OCI-LY1 (cell line): ENCODE results near the gene TCF25.

Experiments used
- H2AFZ ChIP-seq: fragments of 200-600 bp; sonication (generic), shearing (Covaris generic); 2 replicates; pipeline ENCODE4 v1.6.0; 2014; ENCODE audit warnings: antibody characterized with exemption, mild to moderate bottlenecking, low read length
- H3F3A ChIP-seq: fragments of 200-600 bp; sonication (generic), shearing (Covaris generic); 2 replicates; pipeline ENCODE4 v1.6.0; 2014; ENCODE audit warnings: mild to moderate bottlenecking, antibody characterized with exemption, low read length, moderate library complexity; ENCODE audit not compliant: insufficient read depth
- H3K27ac ChIP-seq: fragments of 200-600 bp; sonication (generic); 2 replicates; pipeline ENCODE4 v1.5.1; 2014; ENCODE audit warnings: low read length, mixed run types, mild to moderate bottlenecking, low read depth; ENCODE audit not compliant: poor library complexity, severe bottlenecking
- H3K27me3 ChIP-seq: fragments of 200-600 bp; sonication (generic); 2 replicates; pipeline ENCODE4 v1.6.0; 2014; ENCODE audit warnings: antibody characterized with exemption, mild to moderate bottlenecking, low read length, moderate library complexity; ENCODE audit not compliant: insufficient read depth
- H3K36me3 ChIP-seq: fragments of 200-600 bp; sonication (generic); 2 replicates; pipeline ENCODE4 v1.6.1; 2014; ENCODE audit warnings: mild to moderate bottlenecking, antibody characterized with exemption, low read length, moderate library complexity, mixed read lengths; ENCODE audit not compliant: insufficient read depth
- H3K4me1 ChIP-seq: fragments of 200-600 bp; sonication (generic); 2 replicates; pipeline ENCODE4 v1.5.1; 2014; ENCODE audit warnings: mild to moderate bottlenecking, low read length, moderate library complexity; ENCODE audit not compliant: insufficient read depth, severe bottlenecking
- H3K4me2 ChIP-seq: fragments of 200-600 bp; sonication (generic), shearing (Covaris generic); 2 replicates; pipeline ENCODE4 v1.6.1; 2014; ENCODE audit warnings: low read length
- H3K4me3 ChIP-seq: fragments of 200-600 bp; sonication (generic); 2 replicates; pipeline ENCODE4 v1.5.1; 2014; ENCODE audit warnings: low read length, low read depth, mild to moderate bottlenecking, mixed read lengths; ENCODE audit not compliant: poor library complexity, severe bottlenecking
- H3K79me2 ChIP-seq: fragments of 200-600 bp; shearing (Covaris generic); 2 replicates; pipeline ENCODE4 v1.6.1; 2016; ENCODE audit warnings: mixed run types, low read length, mixed read lengths; ENCODE audit not compliant: insufficient read depth
- H3K9ac ChIP-seq: fragments of 200-600 bp; sonication (generic), shearing (Covaris generic); 2 replicates; pipeline ENCODE4 v1.6.1; 2014; ENCODE audit warnings: mild to moderate bottlenecking, low read length, mixed read lengths
- H3K9me2 ChIP-seq: fragments of 200-600 bp; sonication (generic), shearing (Covaris generic); 2 replicates; pipeline ENCODE4 v1.6.1; 2014; ENCODE audit warnings: low read depth, mild to moderate bottlenecking, low read length, mixed read lengths
- H3K9me3 ChIP-seq: fragments of 200-600 bp; shearing (Covaris generic); 2 replicates; pipeline ENCODE4 v1.6.1; 2014; ENCODE audit warnings: low read length, mixed read lengths
- H4K20me1 ChIP-seq: fragments of 200-600 bp; sonication (generic), shearing (Covaris generic); 2 replicates; pipeline ENCODE4 v1.6.0; 2016; ENCODE audit warnings: mild to moderate bottlenecking, low read length; ENCODE audit not compliant: insufficient read depth
- EZH2 ChIP-seq: fragments of 200-600 bp; sonication (generic), shearing (Covaris generic); IDR thresholded peaks from 2 replicates; pipeline ENCODE4 v1.8.0; 2017; ENCODE audit warnings: borderline replicate concordance, mixed run types, mild to moderate bottlenecking, antibody characterized with exemption, low read length, moderate library complexity, mixed read lengths
- TF ChIP-seq, protein P1 (sequence below): fragments of 200-600 bp; sonication (generic), shearing (Covaris generic); IDR thresholded peaks from 2 replicates; pipeline ENCODE4 v1.5.1; 2017; ENCODE audit warnings: mild to moderate bottlenecking, antibody characterized with exemption, low read length, moderate library complexity, mixed read lengths

TCF25 gene

DNA sequence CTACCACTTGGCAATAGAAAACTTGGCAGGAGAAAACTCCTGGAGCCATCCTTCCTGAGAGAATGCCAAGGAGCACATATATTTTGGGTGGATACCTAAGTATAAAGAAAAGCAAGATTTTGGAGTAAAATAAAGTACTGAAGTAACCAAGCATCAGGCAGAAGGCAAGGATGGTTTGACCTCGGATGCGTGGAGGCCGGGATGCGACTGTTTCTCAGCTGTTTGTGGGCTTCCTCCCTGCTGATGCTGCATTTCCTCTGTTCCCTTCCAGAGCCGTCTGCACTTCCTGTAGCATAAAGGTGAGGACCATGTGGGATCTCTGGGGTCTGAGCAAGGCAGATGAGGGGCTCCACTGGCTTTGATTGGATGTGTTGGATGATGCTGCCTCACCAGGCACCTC, 5.5 kb upstream of the TCF25 start:
- Histone ChIP-seq H3K27me3 (no peaks in the 10 kb centered on the region), H4K20me1 (no peaks in the 10 kb centered on the region), H3K27ac (no peak overlapping the region), H3K4me3 (no peak overlapping the region), H3K9me3 (peaks cover 5% of the 10 kb centered on the region; the same call in 1 of the 2 replicates), H2AFZ (no peak overlapping the region), H3K9me2 (no peaks in the 10 kb centered on the region), H3K36me3 (no peaks in the 10 kb centered on the region; the same call in 1 of the 2 replicates), H3K4me1 (peaks cover 25% of the 10 kb centered on the region), H3K9ac (no peak overlapping the region), H3F3A (no peaks in the 10 kb centered on the region), H3K4me2 (no peak overlapping the region), H3K79me2 (no peaks in the 10 kb centered on the region)
- TF ChIP-seq, protein P1, sequence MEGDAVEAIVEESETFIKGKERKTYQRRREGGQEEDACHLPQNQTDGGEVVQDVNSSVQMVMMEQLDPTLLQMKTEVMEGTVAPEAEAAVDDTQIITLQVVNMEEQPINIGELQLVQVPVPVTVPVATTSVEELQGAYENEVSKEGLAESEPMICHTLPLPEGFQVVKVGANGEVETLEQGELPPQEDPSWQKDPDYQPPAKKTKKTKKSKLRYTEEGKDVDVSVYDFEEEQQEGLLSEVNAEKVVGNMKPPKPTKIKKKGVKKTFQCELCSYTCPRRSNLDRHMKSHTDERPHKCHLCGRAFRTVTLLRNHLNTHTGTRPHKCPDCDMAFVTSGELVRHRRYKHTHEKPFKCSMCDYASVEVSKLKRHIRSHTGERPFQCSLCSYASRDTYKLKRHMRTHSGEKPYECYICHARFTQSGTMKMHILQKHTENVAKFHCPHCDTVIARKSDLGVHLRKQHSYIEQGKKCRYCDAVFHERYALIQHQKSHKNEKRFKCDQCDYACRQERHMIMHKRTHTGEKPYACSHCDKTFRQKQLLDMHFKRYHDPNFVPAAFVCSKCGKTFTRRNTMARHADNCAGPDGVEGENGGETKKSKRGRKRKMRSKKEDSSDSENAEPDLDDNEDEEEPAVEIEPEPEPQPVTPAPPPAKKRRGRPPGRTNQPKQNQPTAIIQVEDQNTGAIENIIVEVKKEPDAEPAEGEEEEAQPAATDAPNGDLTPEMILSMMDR, result no peak
- TF ChIP-seq EZH2, result no peak

DNA sequence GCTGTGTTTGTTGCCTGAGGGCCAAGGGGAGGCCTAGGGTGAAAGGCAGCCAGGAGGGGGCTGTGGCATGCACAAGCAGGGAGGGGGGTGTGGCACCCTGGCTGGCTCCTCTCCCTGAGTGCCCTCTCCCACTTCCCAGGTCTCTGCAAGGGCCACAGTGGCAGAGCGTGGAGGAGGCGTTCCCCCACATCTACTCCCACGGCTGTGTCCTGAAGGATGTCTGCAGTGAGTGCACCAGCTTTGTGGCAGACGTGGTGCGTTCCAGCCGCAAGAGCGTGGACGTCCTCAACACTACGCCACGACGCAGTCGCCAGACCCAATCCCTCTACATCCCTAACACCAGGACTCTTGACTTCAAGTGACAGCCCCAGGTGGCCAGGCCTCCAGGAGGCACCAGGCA, 3.5 kb upstream of the TCF25 start:
- H3F3A ChIP-seq, result no peaks in the 10 kb centered on the region
- H3K9ac ChIP-seq, result no peak overlapping the region
- peaks cover 10% of the 10 kb centered on the region; the same call in 1 of the 2 replicates for H3K9me3 ChIP-seq
- no peak overlapping the region for H2AFZ ChIP-seq
- peaks cover 17% of the 10 kb centered on the region for H3K4me1 ChIP-seq
- no peak overlapping the region for H3K27ac ChIP-seq
- no peaks in the 10 kb centered on the region for H3K9me2 ChIP-seq
- H3K36me3 ChIP-seq, result peaks cover 7% of the 10 kb centered on the region
- no peak overlapping the region for H3K4me2 ChIP-seq
- H3K27me3 ChIP-seq, result no peaks in the 10 kb centered on the region
- H3K4me3 ChIP-seq, result no peak overlapping the region
- H4K20me1 ChIP-seq, result no peaks in the 10 kb centered on the region
- TF ChIP-seq, protein P1, result no peak
- TF ChIP-seq EZH2, result no peak
- peaks cover 6% of the 10 kb centered on the region; the same call in 1 of the 2 replicates for H3K79me2 ChIP-seq

DNA sequence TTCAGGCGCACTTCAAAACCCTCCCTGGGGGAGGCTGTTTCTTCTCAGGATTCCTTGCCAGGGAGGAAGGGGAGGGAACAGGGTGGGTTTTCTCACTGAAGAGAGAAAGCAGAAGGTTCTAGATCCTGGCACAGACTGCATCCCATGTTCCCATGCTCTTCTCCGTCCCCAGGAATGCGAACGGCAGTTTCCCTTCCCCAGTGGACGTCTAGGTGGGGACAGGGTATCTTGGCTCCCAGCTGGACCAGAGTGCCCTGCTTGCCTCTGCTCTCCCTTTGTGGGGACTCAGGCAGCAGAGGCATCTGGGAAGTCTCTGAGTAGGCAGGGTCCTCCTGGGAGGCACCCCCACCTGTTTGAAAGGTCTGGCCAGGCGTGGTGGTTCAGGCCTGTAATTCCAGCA, 3.0 kb upstream of the TCF25 start:
- Histone ChIP-seq H3F3A (no peaks in the 10 kb centered on the region), H3K9ac (no peak overlapping the region), H4K20me1 (no peaks in the 10 kb centered on the region), H3K4me2 (no peak overlapping the region), H3K79me2 (peaks cover 10% of the 10 kb centered on the region; the same call in 1 of the 2 replicates), H3K4me3 (no peak overlapping the region), H3K9me3 (peaks cover 13% of the 10 kb centered on the region; the same call in 1 of the 2 replicates), H3K27me3 (no peaks in the 10 kb centered on the region), H3K4me1 (peaks cover 17% of the 10 kb centered on the region), H3K27ac (no peak overlapping the region), H2AFZ (no peak overlapping the region), H3K9me2 (no peaks in the 10 kb centered on the region), H3K36me3 (peaks cover 12% of the 10 kb centered on the region)
- no peak for TF ChIP-seq EZH2
- TF ChIP-seq, protein P1, result no peak
